RWPE1 (cell line): ENCODE measurements around the gene M6PR.
"Not testable (repeated sequence)": the region's sequence is repeated elsewhere in the genome, so short reads cannot be mapped to it uniquely, and the experiment has no call there.

Experiments used
- CTCF ChIA-PET: fragments of 350-600 bp; sonication (Branson Sonifier 250); formaldehyde crosslinking; extraction: SDS; loops from one replicate; lab custom pipeline; 2021; lab: Yijun Ruan, JAX
- POLR2A ChIA-PET: fragments of 400-600 bp; formaldehyde crosslinking; extraction: SDS; loops from one replicate; lab custom pipeline; 2020; ENCODE audit warnings: antibody characterized with exemption; ENCODE audit not compliant: low non-redundant PET; lab: Yijun Ruan, JAX
- DNase-seq: peaks from one replicate; pipeline ENCODE4 v3.0.0; 2012; ENCODE audit warnings: low spot score
- H3K27ac ChIP-seq: fragments of 450-650 bp; 2 replicates; pipeline ENCODE4 v1.5.1; 2017
- TF ChIP-seq, protein P1 (sequence below): fragments of 450-650 bp; conservative IDR thresholded peaks from 2 replicates; pipeline ENCODE4 v1.5.1; 2017; ENCODE audit warnings: low read depth, mild to moderate bottlenecking

M6PR gene

DNA sequence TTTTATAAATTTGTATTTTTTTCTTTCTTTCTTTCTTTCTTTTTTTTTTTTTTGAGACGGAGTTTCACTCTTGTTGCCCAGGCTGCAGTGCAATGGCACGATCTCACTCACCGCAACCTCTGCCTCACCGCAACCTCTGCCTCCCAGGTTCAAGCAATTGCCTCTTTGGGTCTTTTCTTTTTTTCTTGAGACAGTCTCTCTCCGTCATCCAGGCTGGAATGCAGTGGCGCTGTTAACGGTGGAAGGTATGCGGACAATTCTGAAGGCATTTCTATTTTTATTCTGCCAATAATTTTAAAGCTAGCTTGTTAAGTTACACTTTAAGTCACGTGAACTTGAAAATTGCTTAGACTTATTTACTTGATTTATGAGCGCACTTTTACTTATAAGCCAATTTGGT is 43.9 kb downstream of the M6PR start:
- no peak for DNase-seq
- CTCF ChIA-PET: no interaction called here
- TF ChIP-seq, protein P1, sequence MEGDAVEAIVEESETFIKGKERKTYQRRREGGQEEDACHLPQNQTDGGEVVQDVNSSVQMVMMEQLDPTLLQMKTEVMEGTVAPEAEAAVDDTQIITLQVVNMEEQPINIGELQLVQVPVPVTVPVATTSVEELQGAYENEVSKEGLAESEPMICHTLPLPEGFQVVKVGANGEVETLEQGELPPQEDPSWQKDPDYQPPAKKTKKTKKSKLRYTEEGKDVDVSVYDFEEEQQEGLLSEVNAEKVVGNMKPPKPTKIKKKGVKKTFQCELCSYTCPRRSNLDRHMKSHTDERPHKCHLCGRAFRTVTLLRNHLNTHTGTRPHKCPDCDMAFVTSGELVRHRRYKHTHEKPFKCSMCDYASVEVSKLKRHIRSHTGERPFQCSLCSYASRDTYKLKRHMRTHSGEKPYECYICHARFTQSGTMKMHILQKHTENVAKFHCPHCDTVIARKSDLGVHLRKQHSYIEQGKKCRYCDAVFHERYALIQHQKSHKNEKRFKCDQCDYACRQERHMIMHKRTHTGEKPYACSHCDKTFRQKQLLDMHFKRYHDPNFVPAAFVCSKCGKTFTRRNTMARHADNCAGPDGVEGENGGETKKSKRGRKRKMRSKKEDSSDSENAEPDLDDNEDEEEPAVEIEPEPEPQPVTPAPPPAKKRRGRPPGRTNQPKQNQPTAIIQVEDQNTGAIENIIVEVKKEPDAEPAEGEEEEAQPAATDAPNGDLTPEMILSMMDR: no peak
- POLR2A ChIA-PET: no interaction called here
- H3K27ac ChIP-seq: no peak overlapping the region

DNA sequence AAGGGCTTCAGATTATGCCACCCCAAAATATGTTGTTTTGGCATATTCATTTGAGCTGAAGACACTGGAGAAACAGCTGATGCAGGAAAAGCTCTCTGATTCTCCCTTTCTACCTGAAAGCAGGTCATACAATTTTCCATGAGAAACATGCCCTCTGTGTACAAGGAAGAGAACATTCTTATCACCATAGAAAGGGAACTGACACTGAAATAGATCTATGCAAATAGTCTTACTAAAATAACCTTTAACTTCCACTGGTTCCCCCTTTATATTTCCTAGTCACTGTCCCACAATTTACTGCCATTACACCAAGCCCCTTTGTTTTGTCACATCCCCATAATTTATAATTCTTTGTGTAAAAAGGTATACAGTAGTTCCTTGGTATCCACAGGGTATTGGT is 44.8 kb downstream of the M6PR start:
- CTCF ChIA-PET: interaction anchor here (0.7 kb wide), 1 partner anchor 14 kb away, joined by 3 read pairs; no protein-coding TSS in a partner anchor
- no peak overlapping the region for H3K27ac ChIP-seq

GRCh38 chr12:8903646-8904045 is 45.8 kb downstream of the M6PR start:
- H3K27ac ChIP-seq: no peak overlapping the region
- no peak for DNase-seq
- TF ChIP-seq, protein P1: no peak
- ChIA-PET POLR2A (no interaction called here), CTCF (interaction anchor here (0.6 to 0.7 kb wide), 2 partner anchors 13 to 213 kb away, joined by 3 to 6 read pairs; no protein-coding TSS in a partner anchor)

More for the DNA sequence above, 44.8 kb downstream of the M6PR start:
- no peak for DNase-seq
- TF ChIP-seq, protein P1: no peak
- POLR2A ChIA-PET: no interaction called here

DNA sequence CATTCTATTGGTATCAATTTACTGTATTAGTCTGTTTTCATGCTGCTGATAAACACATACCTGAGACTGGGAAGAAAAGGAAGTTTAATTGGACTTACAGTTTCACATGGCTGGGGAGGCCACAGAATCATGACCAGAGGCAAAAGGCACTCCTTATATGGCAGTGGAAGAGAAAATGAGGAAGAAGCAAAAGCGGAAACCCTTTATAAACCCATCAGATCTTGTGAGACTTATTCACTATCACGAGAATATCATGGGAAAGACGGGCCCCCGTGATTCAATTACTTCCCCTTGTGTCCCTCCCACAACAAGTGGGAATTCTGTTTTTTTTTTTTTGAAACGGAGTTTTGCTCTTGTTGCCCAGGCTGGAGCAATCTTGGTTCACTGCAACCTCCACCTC is 46.7 kb downstream of the M6PR start:
- H3K27ac ChIP-seq, CTCF ChIA-PET, POLR2A ChIA-PET, DNase-seq: not testable (repeated sequence)

DNA sequence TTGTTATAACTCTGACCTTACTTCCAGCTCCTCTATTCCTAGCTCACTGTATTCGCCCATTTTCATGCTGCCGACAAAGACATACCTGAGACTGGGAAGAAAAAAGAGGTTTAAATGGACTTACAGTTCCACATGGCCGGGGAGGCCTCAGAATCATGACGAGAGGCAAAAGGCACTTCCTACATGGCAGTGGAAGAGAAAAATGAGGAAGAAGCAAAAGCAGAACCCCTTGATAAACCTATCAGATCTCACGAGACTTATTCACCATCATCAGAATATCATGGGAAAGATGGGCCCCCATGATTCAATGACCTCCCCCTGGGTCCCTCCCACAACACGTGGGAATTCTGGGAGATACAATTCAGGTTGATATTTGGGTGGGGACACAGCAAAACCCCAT is 49.6 kb downstream of the M6PR start:
- H3K27ac ChIP-seq: no peak overlapping the region
- no peak for DNase-seq
- CTCF ChIA-PET: no interaction called here
- TF ChIP-seq, protein P1: no peak
- POLR2A ChIA-PET: interaction anchor here (0.6 kb wide), 1 partner anchor 81 kb away, joined by 3 read pairs; no protein-coding TSS in a partner anchor

- H3K27ac ChIP-seq: no peak overlapping the region
- DNase-seq: no peak
- ChIA-PET CTCF (interaction anchor here (1.1 kb wide), 1 partner anchor 42 kb away, joined by 6 read pairs; no protein-coding TSS in a partner anchor), POLR2A (no interaction called here)
- TF ChIP-seq, protein P1: no peak
Measured at GRCh38 chr12:8897081-8897480, 52.4 kb downstream of the M6PR start.

GRCh38 chr12:8894986-8895385 is 54.5 kb downstream of the M6PR start:
- DNase-seq: no peak
- H3K27ac ChIP-seq: no peak overlapping the region
- TF ChIP-seq, protein P1: no peak
- CTCF ChIA-PET: interaction anchor here (0.5 kb wide), 1 partner anchor 238 kb away, joined by 3 read pairs; no protein-coding TSS in a partner anchor
- POLR2A ChIA-PET: no interaction called here
